CD4-positive, alpha-beta T cell treated with Interleukin-2 at 100 ng/mL for 4 hours (primary cell): ENCODE data around the gene ZNF622.

Experiments used
- DNase-seq: peaks from one replicate; pipeline ENCODE4 v3.0.0-alpha.2; 2020; ENCODE audit warnings: low spot score

The ZNF622 gene

GRCh38 chr5:16465544-16466432 lies at the start of gene ZNF622:
Gene ZNF622, minus strand, starts transcription at chr5:16465800. Its CDS starts 135 bp downstream, at chr5:16465665.
- peak; percentile 88 for DNase-seq

- no peak for DNase-seq
Measured at GRCh38 chr5:16510098-16510497, 44.5 kb upstream of the ZNF622 start.

- DNase-seq = no peak
Measured at GRCh38 chr5:16508730-16509531, 43.3 kb upstream of the ZNF622 start.

GRCh38 chr5:16507716-16508115 lies 42.1 kb upstream of the ZNF622 start:
- no peak for DNase-seq

- no peak for DNase-seq
Measured at GRCh38 chr5:16505904-16506303, 40.3 kb upstream of the ZNF622 start.

GRCh38 chr5:16505140-16505891 lies 39.7 kb upstream of the ZNF622 start:
- no peak for DNase-seq

GRCh38 chr5:16504571-16504970 lies 39.0 kb upstream of the ZNF622 start:
- no peak for DNase-seq

- DNase-seq = no peak
Measured at GRCh38 chr5:16502866-16503265, 37.3 kb upstream of the ZNF622 start.

GRCh38 chr5:16500024-16500423 lies 34.4 kb upstream of the ZNF622 start:
- no peak for DNase-seq

- DNase-seq = no peak
Measured at GRCh38 chr5:16497546-16497945, 31.9 kb upstream of the ZNF622 start.

GRCh38 chr5:16493261-16493660 lies 27.7 kb upstream of the ZNF622 start:
- no peak for DNase-seq

- no peak for DNase-seq
Measured at GRCh38 chr5:16492398-16493140, 27.0 kb upstream of the ZNF622 start.

- DNase-seq = no peak
Measured at GRCh38 chr5:16490911-16491310, 25.3 kb upstream of the ZNF622 start.

GRCh38 chr5:16489322-16489791 lies 23.8 kb upstream of the ZNF622 start:
- DNase-seq = peak; percentile 6

GRCh38 chr5:16487456-16487855 lies 21.9 kb upstream of the ZNF622 start:
- no peak for DNase-seq

GRCh38 chr5:16486711-16487111 lies 21.1 kb upstream of the ZNF622 start:
- DNase-seq = no peak

GRCh38 chr5:16485656-16486055 lies 20.1 kb upstream of the ZNF622 start:
- DNase-seq = no peak

- DNase-seq = no peak
Measured at GRCh38 chr5:16484081-16484480, 18.5 kb upstream of the ZNF622 start.

- DNase-seq = no peak
Measured at GRCh38 chr5:16483361-16483760, 17.8 kb upstream of the ZNF622 start.

GRCh38 chr5:16482891-16483290 lies 17.3 kb upstream of the ZNF622 start:
- DNase-seq = no peak

- DNase-seq = no peak
Measured at GRCh38 chr5:16480821-16481538, 15.4 kb upstream of the ZNF622 start.
